Ishikawa (cell line): ENCODE results near the gene MIS12.

Experiments used
- CEBPB ChIP-seq: IDR thresholded peaks from 2 replicates; pipeline ENCODE4 v1.6.1; 2012
- EP300 ChIP-seq: IDR thresholded peaks from 2 replicates; pipeline ENCODE4 v1.6.1; 2012; ENCODE audit warnings: borderline replicate concordance
- NFIC ChIP-seq: IDR thresholded peaks from 2 replicates; pipeline ENCODE4 v1.6.1; 2012
- RAD21 ChIP-seq: IDR thresholded peaks from 2 replicates; pipeline ENCODE4 v1.6.1; 2012; ENCODE audit warnings: low read depth
- TEAD4 ChIP-seq: IDR thresholded peaks from 2 replicates; pipeline ENCODE4 v1.6.1; 2012
- ZBTB7A ChIP-seq: IDR thresholded peaks from 2 replicates; pipeline ENCODE4 v1.6.1; 2012; ENCODE audit warnings: low read depth

- no peak for TF ChIP-seq NFIC
- no peak for TF ChIP-seq RAD21
- no peak for TF ChIP-seq CEBPB
- TF ChIP-seq TEAD4: no peak
- no peak for TF ChIP-seq ZBTB7A
- no peak for TF ChIP-seq EP300
Measured at GRCh38 chr17:5499476-5500231, 13.3 kb downstream of the MIS12 start.
